NT2/D1 (cell line): ENCODE measurements around the gene POLDIP3.

Experiments used
- SUZ12 ChIP-seq: IDR thresholded peaks from 2 replicates; pipeline ENCODE4 v1.6.1; 2011; ENCODE audit not compliant: insufficient read length, insufficient read depth; ENCODE audit errors: extremely low read depth
- YY1 ChIP-seq: IDR thresholded peaks from 2 replicates; pipeline ENCODE4 v1.6.1; 2011; ENCODE audit not compliant: insufficient read length, insufficient read depth
- ZNF274 ChIP-seq: IDR thresholded peaks from 2 replicates; pipeline ENCODE4 v1.6.1; 2011; ENCODE audit warnings: mild to moderate bottlenecking, low read depth, low read length

DNA sequence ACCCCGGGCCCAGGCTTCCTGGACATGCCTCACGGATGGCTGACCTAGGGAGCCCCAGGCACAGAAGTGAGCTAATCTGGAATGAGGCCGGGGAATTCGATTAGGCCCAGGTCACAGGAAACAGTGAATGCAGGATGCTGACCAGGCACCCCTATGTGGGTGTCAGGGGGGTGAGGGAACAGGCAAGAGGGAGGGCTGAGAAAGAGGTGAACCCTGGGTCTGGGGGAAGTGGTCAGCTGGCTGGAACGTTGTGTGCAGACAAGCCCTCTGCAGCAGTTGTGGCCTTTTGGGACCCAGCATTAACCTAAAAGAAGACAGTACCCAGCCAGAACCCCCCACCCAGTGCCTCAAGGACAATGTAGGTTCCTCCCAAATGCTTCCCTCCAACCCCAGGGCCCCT lies 52.8 kb downstream of the POLDIP3 start:
- no peak for TF ChIP-seq SUZ12
- TF ChIP-seq ZNF274: no peak
- no peak for TF ChIP-seq YY1
